GM12892 (cell line): ENCODE measurements around the gene TNS3.

Source experiments
- POLR2A ChIP-seq: IDR thresholded peaks from 2 replicates; pipeline ENCODE4 v1.6.1; 2011; ENCODE audit warnings: low read depth, low read length, control low read depth
- POLR2AphosphoS5 ChIP-seq: IDR thresholded peaks from 2 replicates; pipeline ENCODE4 v1.6.1; 2011; ENCODE audit warnings: low read depth, low read length, control low read depth

DNA sequence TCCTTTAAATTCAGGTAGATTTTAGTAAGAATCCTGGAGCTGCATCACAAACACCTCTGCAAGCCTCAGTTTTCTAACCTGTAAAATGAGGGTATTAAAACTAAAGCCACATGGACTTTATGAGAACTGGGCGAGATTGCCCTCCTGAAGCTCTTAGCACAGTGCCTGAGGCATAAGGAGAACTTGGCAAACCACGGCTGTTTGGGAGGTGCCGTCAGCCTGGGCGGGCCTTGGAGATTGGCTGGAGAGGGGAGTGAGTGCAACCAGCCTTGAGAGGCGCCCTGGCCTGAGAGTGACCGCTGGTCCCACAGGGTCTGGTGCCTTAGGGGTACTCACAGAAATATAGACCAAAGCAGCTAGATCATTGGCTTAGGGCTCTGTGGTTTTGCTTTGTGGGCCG, 5.4 kb upstream of the TNS3 start:
- no peak for TF ChIP-seq POLR2A
- TF ChIP-seq POLR2AphosphoS5: no peak
